ENCODE measurements around the gene LRRC4C.
"Not testable (repeated sequence)": the region's sequence is repeated elsewhere in the genome, so short reads cannot be mapped to it uniquely, and the experiment has no call there.

The LRRC4C gene

GRCh38 chr11:41113160-41113559 lies 346.3 kb downstream of the LRRC4C start:
- DNase-seq, result no peak

DNA sequence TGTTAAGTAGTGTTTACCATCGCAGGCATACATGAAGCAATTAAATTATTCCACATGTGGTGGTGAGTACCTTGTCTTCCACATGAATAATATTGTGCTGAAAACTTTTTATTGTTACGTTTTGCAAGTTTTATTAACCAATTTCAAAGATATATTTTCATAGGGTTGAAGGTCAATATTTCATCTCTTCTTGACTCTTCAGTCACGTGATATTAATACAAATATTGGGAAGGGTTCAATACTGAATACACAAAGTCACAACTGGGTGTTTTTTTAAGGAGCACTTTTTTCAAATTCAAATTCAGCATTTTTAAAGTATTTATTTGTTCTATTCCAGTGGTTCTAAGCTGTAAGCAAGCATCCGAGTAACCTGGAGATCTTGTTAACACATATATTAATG lies 348.9 kb downstream of the LRRC4C start:
- DNase-seq, result no peak

GRCh38 chr11:41102471-41102870 lies 357.0 kb downstream of the LRRC4C start:
- DNase-seq, result no peak

DNA sequence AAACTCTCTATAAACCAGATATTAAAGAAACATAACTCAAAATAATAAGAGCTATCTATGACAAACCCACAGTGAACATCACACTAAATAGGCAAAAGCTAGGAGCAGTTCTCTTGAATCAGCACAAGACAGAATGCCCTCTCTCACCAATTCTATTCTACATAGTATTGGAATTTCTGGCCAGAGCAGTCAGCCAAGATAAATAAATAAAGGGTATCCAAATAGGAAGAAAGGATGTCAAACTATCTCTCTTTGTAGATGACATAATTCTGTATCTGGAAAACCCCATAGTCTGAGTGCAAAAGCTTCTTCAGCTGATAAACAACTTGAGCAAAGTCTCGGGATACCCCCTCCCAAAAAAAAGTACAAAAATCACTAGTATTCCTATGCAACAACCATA lies 359.8 kb downstream of the LRRC4C start:
- no peak for DNase-seq

DNA sequence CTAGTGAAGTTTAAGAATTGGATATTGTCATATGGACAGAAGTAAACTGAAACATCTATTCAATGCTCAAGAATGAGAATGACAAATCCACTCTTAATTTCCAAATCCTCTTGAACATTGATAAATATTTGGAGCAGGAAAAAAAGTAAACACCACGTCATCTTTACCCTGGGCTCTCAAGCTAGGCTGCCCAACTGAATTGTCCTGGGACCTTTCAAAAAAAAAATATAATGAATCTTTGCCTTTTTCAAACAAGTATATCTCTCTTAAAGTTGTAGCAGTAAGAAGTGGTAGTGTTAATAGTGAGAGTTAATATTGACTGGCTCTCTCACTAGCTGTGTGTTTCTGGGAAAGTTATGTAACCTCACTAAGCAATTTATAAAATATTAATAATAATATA lies 374.3 kb downstream of the LRRC4C start:
- DNase-seq, result no peak

DNA sequence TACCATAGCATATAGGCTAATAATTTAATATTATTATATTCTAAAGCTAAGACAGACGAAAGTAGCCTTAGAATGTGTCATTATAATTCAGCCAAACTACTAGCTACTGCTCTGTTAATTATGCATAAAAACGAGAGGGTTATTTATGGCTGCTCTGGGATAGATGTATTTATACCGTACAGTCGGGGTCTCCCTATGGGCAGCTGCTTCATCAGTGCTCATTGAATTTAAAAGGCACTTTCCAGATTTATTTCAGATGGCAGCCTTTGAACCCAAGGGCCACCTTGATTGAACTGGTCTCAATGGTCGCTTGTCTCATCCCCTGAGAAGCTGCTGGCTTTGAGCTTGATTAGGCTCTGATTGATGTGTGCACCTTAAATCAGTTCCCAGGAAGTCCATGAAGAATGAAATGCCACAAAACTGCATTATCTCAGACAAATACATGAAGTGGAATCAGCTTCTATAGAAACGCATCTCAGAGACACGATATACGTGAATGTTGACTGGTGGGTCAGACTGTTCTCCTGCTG lies 377.6 kb downstream of the LRRC4C start:
- DNase-seq, result no peak

DNA sequence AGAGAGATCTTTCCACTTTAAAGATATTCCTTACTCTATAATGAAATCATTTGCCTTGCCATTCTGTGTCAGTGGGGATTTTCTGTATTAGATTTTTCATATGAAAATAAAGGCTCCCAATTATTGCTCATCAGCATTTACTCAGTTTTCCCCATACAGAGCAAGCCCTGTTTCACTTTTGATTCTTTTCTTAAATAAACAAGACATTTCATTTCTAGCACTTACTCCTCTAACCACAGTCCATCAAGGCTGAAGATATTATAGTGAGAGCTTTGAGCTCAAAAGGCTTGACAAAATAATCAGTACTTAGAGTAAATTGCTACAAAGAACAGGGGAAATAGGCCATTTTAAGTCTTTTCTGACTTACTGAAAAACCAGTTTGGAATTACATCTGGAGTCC lies 385.1 kb downstream of the LRRC4C start:
- DNase-seq, result no peak

DNA sequence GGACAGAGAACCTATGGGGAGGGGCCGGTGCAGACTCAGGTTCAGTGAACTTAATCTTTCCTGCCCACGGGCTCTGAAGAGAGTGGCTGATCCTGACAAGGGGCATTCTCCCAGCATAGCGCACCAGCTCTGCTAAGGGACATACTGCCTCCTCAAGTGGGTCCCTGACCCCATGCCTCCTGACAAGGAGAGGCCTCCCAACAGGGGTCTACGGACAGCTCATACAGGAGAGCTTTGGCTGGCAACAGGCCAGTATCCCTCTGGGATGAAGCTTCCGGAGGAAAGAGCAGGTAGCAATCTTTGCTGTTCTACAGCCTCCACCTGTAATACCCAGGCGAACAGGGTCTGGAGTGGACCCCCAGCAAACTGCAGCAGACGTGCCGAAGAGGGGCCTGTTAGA lies 394.0 kb downstream of the LRRC4C start:
- DNase-seq, result no peak

DNA sequence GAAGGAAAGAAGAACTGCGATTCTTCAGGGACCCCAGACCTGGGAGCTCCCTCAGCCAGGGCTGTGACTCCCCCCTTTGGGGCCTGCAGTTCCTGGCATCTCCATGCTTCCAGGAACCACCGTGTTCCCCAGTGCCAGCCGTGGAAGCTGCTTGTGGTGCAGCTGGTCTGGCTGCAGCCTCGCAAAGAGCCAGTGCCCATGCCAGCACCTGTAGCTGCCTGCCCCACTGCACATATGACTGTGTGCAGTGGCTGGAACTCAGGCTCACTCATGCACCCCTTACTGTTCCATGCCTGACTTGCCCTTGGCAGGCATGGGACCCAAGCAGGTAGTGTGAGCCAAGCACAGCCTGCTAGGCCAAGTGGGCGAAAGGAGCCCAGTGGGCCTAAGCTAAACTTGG lies 401.3 kb downstream of the LRRC4C start:
- no peak for DNase-seq

- no peak for DNase-seq
Measured at GRCh38 chr11:41056892-41057569, 402.4 kb downstream of the LRRC4C start.

DNA sequence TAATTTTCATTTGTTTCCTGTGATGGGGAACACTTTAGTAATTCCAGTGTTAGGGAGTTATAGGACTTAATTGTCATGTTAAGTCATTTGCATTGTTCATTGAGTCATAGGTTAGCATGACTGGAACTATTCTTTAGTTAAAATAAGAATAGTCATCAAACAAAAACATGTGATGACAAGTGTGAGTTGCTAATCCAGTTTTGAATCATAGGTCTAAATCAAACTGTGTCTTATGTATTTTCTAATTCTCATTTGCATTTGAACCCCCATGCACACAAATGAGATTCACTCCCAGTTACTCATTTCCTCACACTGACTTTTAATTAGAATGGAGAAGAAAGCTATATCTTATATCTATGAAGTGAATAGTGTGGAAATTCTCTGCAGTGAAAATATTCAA lies 405.6 kb downstream of the LRRC4C start:
- no peak for DNase-seq

DNA sequence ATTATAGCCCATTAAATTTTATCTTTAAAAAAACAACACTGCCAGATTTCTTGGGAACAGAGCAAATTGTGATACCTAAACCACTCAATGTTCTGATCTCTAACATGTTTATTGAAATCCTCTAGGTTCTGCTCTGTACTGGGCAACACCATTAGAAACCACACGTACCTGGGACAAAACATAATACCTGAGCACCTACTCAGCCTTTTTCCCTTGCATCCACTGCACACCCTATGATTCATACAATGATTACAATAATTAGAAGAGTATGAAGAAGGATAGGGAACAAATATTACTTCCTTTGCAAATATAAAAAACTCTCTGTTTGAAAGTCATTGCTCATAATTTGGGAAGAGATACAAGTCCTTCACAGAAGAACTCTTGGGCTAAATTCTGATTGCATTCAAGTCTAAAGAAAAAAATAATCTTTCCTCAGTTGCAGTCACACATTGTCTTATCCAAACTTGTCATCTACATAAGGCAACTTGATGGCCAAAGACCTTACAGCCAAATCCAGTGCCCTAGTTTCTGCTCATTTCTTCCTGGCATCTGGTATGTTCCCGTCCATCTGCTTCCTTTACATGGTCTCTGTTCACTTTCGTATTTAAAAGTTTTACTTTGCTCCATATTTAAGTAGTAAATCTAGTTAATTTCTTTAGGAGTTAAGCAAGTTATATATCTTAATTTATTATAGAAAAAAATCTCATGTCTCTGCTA lies 407.4 kb downstream of the LRRC4C start:
- DNase-seq, result no peak

GRCh38 chr11:41050791-41051190 lies 408.7 kb downstream of the LRRC4C start:
- no peak for DNase-seq

GRCh38 chr11:41047229-41047628 lies 412.2 kb downstream of the LRRC4C start:
- no peak for DNase-seq

- DNase-seq, result no peak
Measured at GRCh38 chr11:41045266-41045665, 414.2 kb downstream of the LRRC4C start.

DNA sequence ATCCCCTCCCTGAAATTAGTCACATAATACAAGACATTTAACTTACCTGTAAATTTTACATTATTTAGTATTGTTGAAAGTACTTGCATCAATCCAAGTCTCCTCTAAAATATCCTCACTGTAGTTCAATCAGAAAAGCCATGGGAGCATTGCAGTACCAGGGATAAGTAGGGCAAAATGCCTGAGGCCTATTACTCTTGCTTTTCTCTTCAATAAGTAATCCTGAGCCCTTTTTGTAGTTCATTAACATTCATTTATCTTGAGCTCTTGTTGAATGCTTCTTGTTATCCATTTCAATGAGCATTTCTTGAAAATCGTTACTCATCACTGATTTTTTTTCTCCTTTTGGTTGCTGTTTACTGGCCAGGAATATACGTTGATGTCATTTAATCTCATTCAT lies 414.7 kb downstream of the LRRC4C start:
- no peak for DNase-seq

DNA sequence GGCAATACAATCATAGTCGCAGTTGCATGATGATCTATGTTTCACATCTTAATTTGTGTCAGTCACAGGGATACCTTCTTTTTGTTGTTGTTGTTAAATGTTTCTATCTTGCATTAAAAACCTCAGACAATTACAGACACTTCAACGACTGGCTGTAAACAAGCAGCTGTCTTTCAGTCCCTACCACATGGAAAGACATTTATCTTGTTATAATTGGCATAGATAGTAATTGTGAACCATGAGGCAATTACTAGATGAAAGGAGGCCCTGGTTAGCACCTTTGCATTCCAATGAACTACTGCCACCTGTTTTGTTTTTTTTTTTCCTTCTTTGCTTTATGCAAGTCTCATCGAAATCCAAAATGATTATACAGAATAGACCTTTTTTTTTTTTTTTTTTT lies 416.8 kb downstream of the LRRC4C start:
- DNase-seq, result no peak

DNA sequence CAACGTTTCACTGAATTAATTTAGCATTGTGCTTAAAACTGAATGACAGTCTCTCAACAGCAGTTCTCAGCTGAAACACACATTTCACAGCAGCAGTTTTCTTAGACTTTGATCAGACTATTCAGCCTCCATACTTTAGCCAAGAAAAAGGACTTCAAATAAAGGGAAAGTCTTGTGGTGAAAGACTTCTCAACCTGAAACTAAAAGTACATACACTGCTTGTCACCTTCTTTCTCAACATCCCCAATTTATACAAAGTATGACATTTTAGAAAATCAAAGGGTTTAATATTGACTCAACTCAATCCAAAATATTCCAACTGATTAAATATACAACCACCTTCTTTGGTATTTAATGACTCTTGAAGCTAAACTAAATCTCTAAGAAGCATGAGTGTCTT lies 419.0 kb downstream of the LRRC4C start:
- DNase-seq, result no peak

DNA sequence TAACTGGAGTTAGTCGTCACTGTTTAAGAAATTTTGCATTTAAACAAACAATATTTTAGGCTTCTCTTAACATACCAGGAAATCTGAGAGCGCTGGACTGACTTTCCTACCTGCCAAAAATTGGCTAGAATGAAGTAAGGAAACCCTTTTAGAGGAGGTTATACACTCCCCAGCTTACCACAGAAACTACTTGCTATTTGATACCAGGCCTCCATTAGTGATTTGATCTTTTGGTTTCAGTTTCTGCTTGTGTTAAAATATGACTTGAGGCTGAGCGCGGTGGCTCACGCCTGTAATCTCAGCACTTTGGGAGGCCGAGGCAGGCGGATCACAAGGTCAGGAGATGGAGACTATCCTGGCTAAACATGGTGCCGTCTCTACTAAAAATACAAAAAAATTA lies 419.9 kb downstream of the LRRC4C start:
- DNase-seq, result no peak

- no peak for DNase-seq
Measured at GRCh38 chr11:41031551-41032060, 427.8 kb downstream of the LRRC4C start.

- DNase-seq, result no peak
Measured at GRCh38 chr11:41020259-41020658, 439.2 kb downstream of the LRRC4C start.

- not testable (repeated sequence) for DNase-seq
Measured at GRCh38 chr11:41019666-41020065, 439.8 kb downstream of the LRRC4C start.

DNA sequence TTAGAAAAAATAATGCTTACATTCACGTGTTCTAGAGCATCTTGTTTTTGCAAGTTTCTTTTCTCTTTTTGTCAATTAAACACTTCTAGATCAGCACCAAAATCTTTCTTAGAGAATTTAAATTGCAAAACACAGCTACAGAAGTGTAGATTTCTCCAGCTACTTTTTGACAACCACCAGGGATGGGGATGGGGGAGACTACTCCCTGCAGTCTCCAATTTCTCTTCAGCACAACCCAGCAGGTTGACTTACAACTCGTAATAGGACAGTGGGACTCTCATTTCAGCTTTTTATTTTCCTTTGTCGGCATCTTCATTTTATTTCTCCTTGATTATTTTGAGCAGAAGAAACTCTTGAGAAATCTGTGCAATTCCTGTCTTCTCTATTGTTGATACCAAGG lies 441.2 kb downstream of the LRRC4C start:
- no peak for DNase-seq

DNA sequence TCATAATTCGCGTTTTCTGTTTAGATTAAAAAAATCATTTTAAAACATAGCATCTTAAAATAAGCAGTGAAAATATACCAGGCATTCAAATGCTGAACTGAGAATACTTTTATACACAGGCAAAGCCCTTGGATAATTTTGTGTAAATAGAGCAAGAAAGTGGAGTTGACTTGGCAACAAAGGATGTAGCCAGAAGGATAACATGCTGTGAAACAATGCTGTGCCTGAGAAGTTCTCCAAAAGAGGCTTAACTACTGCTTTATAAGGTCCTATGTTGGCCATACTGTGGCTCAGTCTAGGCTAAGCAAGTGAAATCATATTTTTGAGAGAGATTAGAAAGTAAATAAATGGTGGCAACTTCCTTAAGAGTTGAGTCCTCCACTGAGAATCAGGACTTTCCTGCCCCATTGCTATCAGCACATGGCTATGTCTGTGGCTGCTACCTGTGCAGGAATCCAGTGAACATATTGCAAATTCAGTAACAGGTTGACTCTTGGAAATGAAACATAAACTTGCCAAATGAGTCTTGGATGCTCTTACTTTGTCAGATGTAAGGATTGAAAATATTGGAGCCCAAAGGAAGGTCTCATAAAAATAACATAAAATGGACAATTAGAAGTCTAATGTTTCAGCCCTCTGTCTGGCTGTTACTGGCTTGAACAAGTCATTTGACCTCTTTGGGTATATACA lies 448.9 kb downstream of the LRRC4C start:
- DNase-seq, result no peak
